ENCODE results near the gene JPH4. TPM values are rescaled to one million over a fixed set of nuclear protein-coding genes. Genes with fewer than 3 reads are reported as not detected.
A peak's percentile ranks its signal among the peaks of the same experiment; 100 is the strongest.
"Not testable (repeated sequence)": the region's sequence is repeated elsewhere in the genome, so short reads cannot be mapped to it uniquely, and the experiment has no call there.

Gene JPH4
- total RNA-seq, 1 experiment from 2014 or later: 50.1 TPM

- ChIA-PET POLR2A (interaction anchor here (0.5 to 1.1 kb wide), 3 partner anchors 43 to 1698 kb away, joined by 3 to 5 read pairs (median 5); no protein-coding TSS in a partner anchor), CTCF (interaction anchor here (0.6 to 2.7 kb wide), 65 partner anchors 8 to 552 kb away, joined by 3 to 103 read pairs (median 4); partner anchors contain the start of genes DHRS2, DHRS4, EMC9 and JPH4)
- H3K36me3 Mint-ChIP-seq: peaks cover 5% of the 10 kb centered on the region; the same call in 1 of the 2 replicates
- DNase-seq (ENCODE audit: low spot score) (peak; percentile 91), ATAC-seq (peak; percentile 100)
- peaks cover 16% of the 10 kb centered on the region for H3K27me3 Mint-ChIP-seq (ENCODE audit: low read depth)
- no peak for TF ChIP-seq PRRX2 (CRISPR knock-in tag; IDR thresholded peaks at IDR 0.05)
- peak; percentile 68 for TF ChIP-seq CTCF (IDR thresholded peaks at IDR 0.05)
- peak; percentile 90 for TF ChIP-seq GABPB1 (CRISPR knock-in tag; IDR thresholded peaks at IDR 0.05)
- TF ChIP-seq ZNF121 (CRISPR knock-in tag; IDR thresholded peaks at IDR 0.05): no peak
- peaks cover 20% of the 10 kb centered on the region for H3K4me1 Mint-ChIP-seq
- peaks cover 4% of the 10 kb centered on the region for H3K9me3 Mint-ChIP-seq
- H3K27ac Mint-ChIP-seq: no peak overlapping the region
- no peak overlapping the region for H3K4me3 Mint-ChIP-seq
Measured at GRCh38 chr14:23588884-23589598, 10.5 kb upstream of the JPH4 start.

- DNase-seq (ENCODE audit: low spot score); H3K27ac Mint-ChIP-seq; H3K36me3 Mint-ChIP-seq; ATAC-seq; POLR2A ChIA-PET; H3K4me3 Mint-ChIP-seq; CTCF ChIA-PET: not testable (repeated sequence)
- 0 out of 2 replicates have a peak, but pooled peaks have one; percentile 21 for TF ChIP-seq GABPB1 (CRISPR knock-in tag; IDR thresholded peaks at IDR 0.05)
- H3K27me3 Mint-ChIP-seq (ENCODE audit: low read depth): peaks cover 18% of the 10 kb centered on the region
- H3K4me1 Mint-ChIP-seq: peaks cover 12% of the 10 kb centered on the region
- H3K9me3 Mint-ChIP-seq: peaks cover 12% of the 10 kb centered on the region
Measured at GRCh38 chr14:23584527-23585203, 6.1 kb upstream of the JPH4 start.

- H3K36me3 Mint-ChIP-seq; H3K27ac Mint-ChIP-seq; CTCF ChIA-PET; DNase-seq (ENCODE audit: low spot score); H3K4me3 Mint-ChIP-seq; ATAC-seq: not testable (repeated sequence)
- H3K9me3 Mint-ChIP-seq: peaks cover 12% of the 10 kb centered on the region
- peaks cover 15% of the 10 kb centered on the region for H3K4me1 Mint-ChIP-seq
- peak; percentile 56; the same call in 1 of the 2 replicates for TF ChIP-seq PREB (CRISPR knock-in tag; IDR thresholded peaks at IDR 0.05; ENCODE audit: borderline replicate concordance)
- peak; percentile 86 for TF ChIP-seq GABPB1 (CRISPR knock-in tag; IDR thresholded peaks at IDR 0.05)
- POLR2A ChIA-PET: interaction anchor here (1.1 kb wide), 1 partner anchor 16 kb away, joined by 4 read pairs; the partner anchor contains the start of gene AP1G2
- peaks cover 22% of the 10 kb centered on the region for H3K27me3 Mint-ChIP-seq (ENCODE audit: low read depth)
Measured at GRCh38 chr14:23583761-23584526, 5.4 kb upstream of the JPH4 start.

GRCh38 chr14:23582906-23583760 is 4.5 kb upstream of the JPH4 start:
- POLR2A ChIA-PET: interaction anchor here (1.1 kb wide), 1 partner anchor 16 kb away, joined by 4 read pairs; the partner anchor contains the start of gene AP1G2
- no peak for ATAC-seq
- peaks cover 11% of the 10 kb centered on the region for H3K4me1 Mint-ChIP-seq

More at GRCh38 chr14:23582906-23583760, 4.5 kb upstream of the JPH4 start:
- peaks cover 27% of the 10 kb centered on the region for H3K27me3 Mint-ChIP-seq (ENCODE audit: low read depth)
- H3K36me3 Mint-ChIP-seq: peaks cover 5% of the 10 kb centered on the region; the same call in 1 of the 2 replicates
- TF ChIP-seq GABPB1 (CRISPR knock-in tag; IDR thresholded peaks at IDR 0.05) (peak; percentile 11; the same call in 1 of the 2 replicates), PRDM15 (CRISPR knock-in tag; IDR thresholded peaks at IDR 0.05) (no peak)
- no peak overlapping the region for H3K4me3 Mint-ChIP-seq
- CTCF ChIA-PET: interaction anchor here (0.7 kb wide), 1 partner anchor 49 kb away, joined by 3 read pairs; no protein-coding TSS in a partner anchor
- H3K27ac Mint-ChIP-seq: no peak overlapping the region
- DNase-seq (ENCODE audit: low spot score): no peak
- peaks cover 12% of the 10 kb centered on the region for H3K9me3 Mint-ChIP-seq

Measured in WTC11 (cell line).